Neural cell (in vitro differentiated cells): ENCODE data around the gene TPRA1.

Experiments
- CTCF ChIP-seq: fragments of 450-650 bp; IDR thresholded peaks from 2 replicates; pipeline ENCODE4 v1.5.1; 2014; ENCODE audit warnings: antibody characterized with exemption, mild to moderate bottlenecking, moderate library complexity; ENCODE audit not compliant: poor library complexity, severe bottlenecking
- EZH2 ChIP-seq: fragments of 200-600, 300-800 bp; shearing (Covaris generic), sonication (generic); IDR thresholded peaks from 2 replicates; pipeline ENCODE4 v1.6.1; 2014; ENCODE audit warnings: antibody characterized with exemption, low read length, borderline replicate concordance, mild to moderate bottlenecking; ENCODE audit not compliant: insufficient read depth, poor library complexity, severe bottlenecking

- no peak for TF ChIP-seq CTCF
- TF ChIP-seq EZH2, result no peak
These were observed 56.0 kb downstream of the TPRA1 start for GRCh38 chr3:127534564-127534963.
